GM21717 (cell line): ENCODE data around the gene DIAPH1.

Source experiments
- ATAC-seq: cut with Tn5 transposase; IDR thresholded peaks from one replicate; pipeline ENCODE4 v1.9.1; 2021; ENCODE audit warnings: mild to moderate bottlenecking, moderate library complexity; ENCODE audit not compliant: unreplicated experiment

Gene DIAPH1

GRCh38 chr5:141485321-141486055, 133.3 kb downstream of the DIAPH1 start:
- no peak for ATAC-seq

GRCh38 chr5:141484641-141485311, 134.0 kb downstream of the DIAPH1 start, which contains the start of gene PCDHGC4:
TSS of gene PCDHGC4 (plus strand) at chr5:141485030. CDS start at chr5:141485174, 144 bp downstream.
- no peak for ATAC-seq

GRCh38 chr5:141484310-141484640, 134.5 kb downstream of the DIAPH1 start:
- no peak for ATAC-seq

- no peak for ATAC-seq
These were observed 134.9 kb downstream of the DIAPH1 start for GRCh38 chr5:141483902-141484301.

GRCh38 chr5:141479776-141480175, 139.0 kb downstream of the DIAPH1 start:
- no peak for ATAC-seq

GRCh38 chr5:141478321-141478945, 140.4 kb downstream of the DIAPH1 start:
- ATAC-seq, result no peak

- no peak for ATAC-seq
These were observed 141.0 kb downstream of the DIAPH1 start for GRCh38 chr5:141477815-141478214.

GRCh38 chr5:141477044-141477575, 141.7 kb downstream of the DIAPH1 start:
- ATAC-seq, result no peak

- ATAC-seq, result peak; percentile 41
These were observed 142.5 kb downstream of the DIAPH1 start for GRCh38 chr5:141476132-141476911.

- peak; percentile 99 for ATAC-seq
These were observed 143.1 kb downstream of the DIAPH1 start, which contains the start of gene PCDHGC3 for GRCh38 chr5:141475625-141476131. TSS of gene PCDHGC3 (plus strand) at chr5:141475966. CDS start at chr5:141476117, 151 bp downstream.

- no peak for ATAC-seq
These were observed 153.4 kb downstream of the DIAPH1 start for GRCh38 chr5:141465351-141465750.
